GM18502 (cell line): Measurements from ENCODE around the gene SLC26A1.

Experiments
- ATAC-seq: cut with Tn5 transposase; IDR thresholded peaks from one replicate; pipeline ENCODE4 v1.9.1; 2021; ENCODE audit warnings: mild to moderate bottlenecking; ENCODE audit not compliant: unreplicated experiment, poor library complexity

SLC26A1 gene

DNA sequence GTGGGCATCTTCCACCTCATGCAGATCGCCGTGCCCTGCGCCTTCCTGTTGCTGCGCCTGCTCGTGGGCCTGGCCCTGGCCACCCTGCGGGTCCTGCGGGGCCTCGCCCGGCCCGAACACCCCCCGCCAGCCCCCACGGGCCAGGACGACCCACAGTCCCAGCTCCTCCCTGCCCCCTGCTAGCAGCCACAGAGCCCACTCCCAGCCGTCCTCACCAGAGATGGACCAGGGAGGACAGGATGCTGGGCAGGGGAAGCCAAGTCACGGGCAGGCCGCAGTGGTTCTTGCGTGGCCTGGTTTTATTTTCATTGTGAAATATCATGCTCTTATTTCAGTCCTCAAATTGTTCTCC lies 34.9 kb downstream of the SLC26A1 start:
- no peak for ATAC-seq

GRCh38 chr4:957581-958313 lies 35.5 kb downstream of the SLC26A1 start:
- no peak for ATAC-seq

GRCh38 chr4:957231-957580 lies 36.0 kb downstream of the SLC26A1 start:
- ATAC-seq, result no peak

GRCh38 chr4:956531-957230 lies 36.5 kb downstream of the SLC26A1 start:
- no peak for ATAC-seq

- ATAC-seq, result no peak
Measured at GRCh38 chr4:955931-956381, 37.2 kb downstream of the SLC26A1 start.

DNA sequence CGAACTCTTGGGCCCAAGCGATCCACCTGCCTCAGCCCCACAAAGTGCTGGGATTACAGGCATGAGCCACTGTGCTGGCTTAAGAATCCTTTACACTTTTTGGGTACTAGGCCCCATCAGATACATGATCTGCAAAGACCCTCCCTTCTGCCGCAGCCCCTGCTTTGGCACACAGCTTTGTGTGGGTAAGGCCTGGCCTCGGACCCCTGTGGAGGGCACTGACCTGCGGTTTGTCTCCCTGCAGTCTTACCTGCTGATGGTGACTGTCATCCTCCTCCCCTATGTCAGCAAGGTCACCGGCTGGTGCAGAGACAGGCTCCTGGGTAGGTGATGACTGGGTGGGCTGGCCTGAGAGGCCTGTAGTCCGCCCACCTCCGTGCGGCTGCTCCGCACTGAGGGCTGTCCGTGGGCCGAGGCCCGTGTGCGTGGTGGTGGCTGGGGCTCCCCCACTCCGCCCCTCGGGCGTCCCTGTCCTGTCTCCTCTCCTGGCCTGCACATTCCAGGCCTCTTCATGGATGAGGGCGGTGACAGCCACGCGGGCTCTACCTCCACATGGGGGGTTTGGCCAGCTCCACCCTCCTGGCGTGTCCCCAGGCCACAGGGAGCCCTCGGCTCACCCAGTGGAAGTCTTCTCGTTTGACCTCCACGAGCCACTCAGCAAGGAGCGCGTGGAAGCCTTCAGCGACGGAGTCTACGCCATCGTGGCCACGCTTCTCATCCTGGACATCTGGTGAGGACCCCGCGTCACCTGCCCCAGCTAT lies 37.9 kb downstream of the SLC26A1 start:
- no peak for ATAC-seq

DNA sequence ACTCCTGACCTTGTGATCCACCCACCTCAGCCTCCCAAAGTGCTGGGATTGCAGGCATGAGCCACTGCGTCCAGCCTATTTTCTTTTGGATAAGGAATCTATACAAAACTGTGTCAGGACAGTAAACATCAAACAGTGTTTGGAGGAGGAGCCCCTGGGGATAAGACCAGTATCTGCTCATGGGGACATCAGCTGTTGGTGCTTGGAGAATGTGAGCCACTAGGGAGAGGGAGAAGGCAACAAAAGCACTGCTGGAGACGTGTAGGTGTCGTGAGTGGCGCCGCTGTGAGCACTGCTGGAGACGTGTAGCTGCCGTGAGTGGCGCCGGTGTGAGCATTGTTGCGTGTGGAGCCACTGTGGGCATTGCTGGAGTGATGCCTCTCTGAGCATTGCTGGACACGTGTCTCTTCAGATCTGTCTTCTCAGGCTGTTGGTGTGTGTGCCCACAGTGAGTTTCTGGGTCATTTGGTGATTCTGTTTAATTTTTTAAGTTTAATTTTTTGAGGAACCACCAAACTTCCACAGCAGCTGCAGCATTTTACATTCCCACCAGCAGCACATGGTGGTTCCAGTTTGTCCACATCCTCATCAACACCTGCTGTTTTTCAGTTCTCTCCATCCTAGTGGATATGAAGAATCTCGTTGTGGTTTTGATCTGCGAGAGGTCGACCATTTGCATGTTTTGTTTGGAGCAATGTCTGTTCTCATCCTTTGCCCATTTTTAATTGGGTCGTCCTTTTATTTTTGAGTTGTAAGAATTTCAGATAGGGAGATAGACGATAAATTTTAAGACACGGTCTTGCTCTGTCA lies 38.8 kb downstream of the SLC26A1 start:
- no peak for ATAC-seq

DNA sequence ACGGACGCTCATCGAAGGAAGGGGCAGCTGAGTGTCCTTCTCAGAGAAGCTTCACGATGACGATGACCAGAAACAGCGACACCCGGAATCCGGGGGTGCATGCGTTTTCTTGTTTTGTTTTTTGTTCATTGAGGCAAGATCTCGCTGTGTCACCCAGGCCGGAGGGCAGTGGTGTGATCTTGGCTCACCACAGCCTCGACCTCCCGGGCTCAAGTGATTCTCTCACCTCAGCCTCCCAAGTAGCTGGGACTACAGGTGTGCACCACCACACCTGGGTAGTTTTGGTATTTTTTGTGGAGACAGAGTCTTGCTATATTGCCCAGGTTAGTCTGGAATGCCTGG lies 39.7 kb downstream of the SLC26A1 start:
- ATAC-seq, result no peak

- no peak for ATAC-seq
Measured at GRCh38 chr4:952881-953573, 40.2 kb downstream of the SLC26A1 start.

- ATAC-seq, result no peak
Measured at GRCh38 chr4:951594-952468, 41.4 kb downstream of the SLC26A1 start.

- no peak for ATAC-seq
Measured at GRCh38 chr4:951186-951585, 42.0 kb downstream of the SLC26A1 start.

- no peak for ATAC-seq
Measured at GRCh38 chr4:950136-951020, 42.8 kb downstream of the SLC26A1 start.

DNA sequence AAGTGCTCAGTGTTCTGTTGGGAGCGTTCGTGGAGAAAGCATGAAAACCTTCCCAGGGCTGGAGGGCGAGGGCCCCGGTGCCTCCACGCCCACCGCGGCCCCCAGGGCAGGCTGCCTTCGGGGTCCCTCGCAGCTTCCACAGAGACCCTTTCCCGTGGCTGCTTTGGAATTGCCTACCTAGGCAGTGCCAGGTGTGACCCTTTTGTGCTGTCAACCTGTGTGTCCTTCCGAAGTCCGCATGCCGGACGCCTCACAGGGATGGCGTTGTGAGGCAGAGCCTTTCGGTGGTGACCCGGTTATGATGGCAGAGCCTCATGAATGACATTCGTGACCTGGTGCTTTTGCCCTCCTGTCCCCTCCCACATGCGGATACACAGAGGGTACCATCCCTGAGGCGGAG lies 43.5 kb downstream of the SLC26A1 start:
- ATAC-seq, result no peak

DNA sequence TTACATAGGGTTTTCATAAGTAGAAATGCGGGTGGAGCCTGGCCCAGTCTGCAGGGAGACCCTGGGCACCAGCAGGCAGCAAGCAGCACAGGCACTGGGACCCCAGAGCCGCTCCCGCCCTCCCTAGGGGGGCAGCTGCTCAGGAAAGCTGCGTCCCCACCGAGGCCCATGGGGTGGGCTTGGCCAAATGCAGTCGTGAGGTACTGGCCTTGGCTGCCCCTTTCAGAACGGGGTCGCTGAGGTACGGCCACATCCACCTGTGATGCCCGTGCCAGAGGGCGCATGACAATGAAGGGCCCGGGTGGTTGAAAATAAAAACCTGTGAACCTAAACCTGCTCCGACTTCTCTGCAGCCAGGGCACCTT lies 44.3 kb downstream of the SLC26A1 start:
- ATAC-seq, result no peak

- no peak for ATAC-seq
Measured at GRCh38 chr4:948101-948935, 44.9 kb downstream of the SLC26A1 start.

DNA sequence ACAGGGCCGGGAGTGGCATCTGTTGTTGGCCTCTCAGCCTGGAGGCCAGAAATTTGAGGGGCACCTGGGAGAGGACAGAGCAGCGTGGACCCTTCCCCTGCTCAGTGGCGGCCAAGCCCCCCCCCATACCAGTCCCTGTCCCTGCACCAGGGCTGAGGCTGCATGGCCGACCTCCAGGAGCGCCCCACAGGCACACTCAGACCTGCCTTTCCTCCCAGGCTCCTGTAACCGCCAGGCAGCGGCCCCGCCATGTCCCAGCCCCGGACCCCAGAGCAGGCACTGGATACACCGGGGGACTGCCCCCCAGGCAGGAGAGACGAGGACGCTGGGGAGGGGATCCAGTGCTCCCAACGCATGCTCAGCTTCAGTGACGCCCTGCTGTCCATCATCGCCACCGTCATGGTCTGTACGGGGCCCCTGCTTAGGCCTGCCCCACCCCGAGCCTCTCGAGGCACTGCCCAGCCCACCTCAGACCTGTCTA lies 45.7 kb downstream of the SLC26A1 start:
- ATAC-seq, result no peak
